H1 (cell line): ENCODE results near the gene IGSF5. TPM values are rescaled to one million over a fixed set of nuclear protein-coding genes. Genes with fewer than 3 reads are reported as not detected.

Source experiments
- CTCF ChIA-PET: fragments of 300-600 bp; sonication (Branson Sonifier 250); formaldehyde crosslinking; loops from one replicate; lab custom pipeline; 2021; ENCODE audit not compliant: partially characterized antibody; lab: Charles Lee
- POLR2A ChIA-PET: fragments of 300-600 bp; sonication (Branson Sonifier 250); formaldehyde crosslinking; loops from one replicate; lab custom pipeline; 2021; ENCODE audit warnings: inconsistent platforms; ENCODE audit not compliant: partially characterized antibody; lab: Charles Lee
- DNase-seq, 2 experiments: peaks; one replicate each; pipeline versions ENCODE4 v3.0.0 to v3.0.0-alpha.2; 2010 to 2022; ENCODE audit warnings: low spot score in 2 of 2, low read depth in 1 of 2, mixed read lengths in 1 of 2
- FAIRE-seq: peaks from 2 replicates; lab custom pipeline; 2011; peaks lifted over from hg19 to GRCh38; lab: Jason Lieb, UNC
- H2AFZ ChIP-seq: 2 replicates; pipeline ENCODE4 v1.8.1; 2012; ENCODE audit warnings: low read length, inconsistent platforms
- H2AK5ac ChIP-seq: 2 replicates; pipeline ENCODE4 v1.6.1; 2013; ENCODE audit warnings: low read depth, low read length
- H2BK120ac ChIP-seq: replicated peaks from 2 replicates; pipeline ENCODE3; 2013; ENCODE audit warnings: low read depth, low read length, inconsistent platforms
- H2BK12ac ChIP-seq: 2 replicates; pipeline ENCODE4 v1.6.1; 2013; ENCODE audit warnings: low read depth, low read length
- H2BK15ac ChIP-seq: 2 replicates; pipeline ENCODE4 v1.6.1; 2013; ENCODE audit warnings: low read length
- H2BK20ac ChIP-seq: 2 replicates; pipeline ENCODE4 v1.6.1; 2013; ENCODE audit warnings: low read length
- H2BK5ac ChIP-seq: 2 replicates; pipeline ENCODE4 v1.6.1; 2013; ENCODE audit warnings: low read depth, low read length
- H3K14ac ChIP-seq: 2 replicates; pipeline ENCODE4 v1.6.1; 2013; ENCODE audit warnings: inconsistent platforms; ENCODE audit not compliant: insufficient read length
- H3K18ac ChIP-seq: 2 replicates; pipeline ENCODE4 v1.6.1; 2013; ENCODE audit warnings: low read length; ENCODE audit errors: extremely low read depth
- H3K23ac ChIP-seq: 2 replicates; pipeline ENCODE4 v1.6.1; 2013; ENCODE audit warnings: inconsistent platforms; ENCODE audit not compliant: insufficient read length
- H3K23me2 ChIP-seq: 2 replicates; pipeline ENCODE4 v1.6.1; 2013; ENCODE audit warnings: low read depth, low read length
- H3K27ac ChIP-seq: 2 replicates; pipeline ENCODE4 v1.6.1; 2011; ENCODE audit warnings: low read depth, low read length, inconsistent platforms
- H3K27me3 ChIP-seq, 4 experiments: replicated peaks in 1 of 4; 1 replicate in 1 of 4; 2 replicates in 3 of 4; pipeline versions ENCODE4 v1.6.1 to v1.8.1; 2011 to 2013; ENCODE audit warnings: low read length in 3 of 4, mild to moderate bottlenecking in 3 of 4, inconsistent platforms in 2 of 4, mixed read lengths in 2 of 4, moderate library complexity in 1 of 4; ENCODE audit not compliant: control insufficient read depth in 3 of 4, insufficient read depth in 3 of 4; ENCODE audit errors: extremely low read depth in 1 of 4
- H3K36me3 ChIP-seq, 4 experiments: 2 replicates each; pipeline versions ENCODE4 v1.6.1 to v1.8.1; 2011 to 2013; ENCODE audit warnings: mild to moderate bottlenecking in 4 of 4, low read length in 3 of 4, moderate library complexity in 2 of 4, control low read depth in 1 of 4, inconsistent platforms in 1 of 4; ENCODE audit not compliant: insufficient read depth in 4 of 4, control insufficient read depth in 2 of 4
- H3K4ac ChIP-seq: replicated peaks from 2 replicates; pipeline ENCODE3; 2013; ENCODE audit warnings: low read length, low read depth, mixed read lengths, inconsistent platforms; ENCODE audit not compliant: insufficient read length
- H3K4me1 ChIP-seq, 4 experiments: replicated peaks in 1 of 4; 1 replicate in 1 of 4; 2 replicates in 3 of 4; pipeline versions ENCODE4 v1.6.1 to v1.8.1; 2011 to 2013; ENCODE audit warnings: low read length in 3 of 4, inconsistent platforms in 2 of 4, mixed read lengths in 1 of 4; ENCODE audit not compliant: insufficient read depth in 4 of 4, control insufficient read depth in 3 of 4
- H3K4me2 ChIP-seq, 2 experiments: 2 replicates each; pipeline versions ENCODE4 v1.6.1 to v1.8.1; 2011 to 2013; ENCODE audit warnings: low read depth in 2 of 2, low read length in 2 of 2, control low read depth in 1 of 2, inconsistent platforms in 1 of 2, mild to moderate bottlenecking in 1 of 2; ENCODE audit not compliant: insufficient read depth in 1 of 2
- H3K4me3 ChIP-seq, 4 experiments: fragments of 200-600, 300-600 bp in 1 of 4; sonication (generic), shearing (Covaris generic), sonication (Bioruptor Twin) in 1 of 4; 2 replicates each; pipeline versions ENCODE4 v1.5.1 to v1.8.1; 2011 to 2016; ENCODE audit warnings: low read length in 4 of 4, low read depth in 3 of 4, control low read depth in 2 of 4, inconsistent platforms in 2 of 4, mild to moderate bottlenecking in 2 of 4, mixed read lengths in 1 of 4, moderate library complexity in 1 of 4; ENCODE audit not compliant: insufficient read depth in 2 of 4; ENCODE audit errors: extremely low read depth in 1 of 4
- H3K56ac ChIP-seq: replicated peaks from 2 replicates; pipeline ENCODE3; 2013; ENCODE audit warnings: low read depth, mild to moderate bottlenecking, mixed read lengths, low read length, inconsistent platforms; ENCODE audit not compliant: insufficient read length
- H3K79me1 ChIP-seq: 2 replicates; pipeline ENCODE4 v1.6.1; 2013; ENCODE audit warnings: low read depth, low read length, control low read depth
- H3K79me2 ChIP-seq, 2 experiments: 2 replicates each; pipeline versions ENCODE4 v1.6.1 to v1.8.1; 2012 to 2013; ENCODE audit warnings: low read length in 2 of 2, mild to moderate bottlenecking in 2 of 2, inconsistent platforms in 1 of 2; ENCODE audit not compliant: insufficient read depth in 2 of 2, control insufficient read depth in 1 of 2
- H3K9ac ChIP-seq, 4 experiments: replicated peaks in 1 of 4; 1 replicate in 1 of 4; 2 replicates in 3 of 4; pipeline versions ENCODE4 v1.6.1 to v1.8.1; 2011 to 2013; ENCODE audit warnings: low read depth in 3 of 4, low read length in 3 of 4, control low read depth in 2 of 4, mild to moderate bottlenecking in 2 of 4, moderate library complexity in 2 of 4, inconsistent platforms in 1 of 4; ENCODE audit errors: extremely low read depth in 1 of 4
- H3K9me3 ChIP-seq, 2 experiments: 2 replicates each; pipeline versions ENCODE4 v1.6.1 to v1.8.1; 2012 to 2013; ENCODE audit warnings: mild to moderate bottlenecking in 2 of 2, moderate library complexity in 2 of 2, control low read depth in 1 of 2, inconsistent platforms in 1 of 2, low read depth in 1 of 2, low read length in 1 of 2, mixed read lengths in 1 of 2; ENCODE audit not compliant: insufficient read depth in 2 of 2
- H4K20me1 ChIP-seq, 2 experiments: replicated peaks in 1 of 2; 2 replicates each; pipeline versions ENCODE3 to v1.8.1; 2011 to 2013; ENCODE audit warnings: inconsistent platforms in 2 of 2, low read length in 2 of 2, mild to moderate bottlenecking in 1 of 2; ENCODE audit not compliant: insufficient read depth in 2 of 2, control insufficient read depth in 1 of 2
- H4K5ac ChIP-seq: 2 replicates; pipeline ENCODE4 v1.6.1; 2013; ENCODE audit warnings: low read length, low read depth, mixed read lengths, inconsistent platforms; ENCODE audit not compliant: insufficient read length
- H4K8ac ChIP-seq: 2 replicates; pipeline ENCODE4 v1.8.0; 2013; ENCODE audit warnings: mild to moderate bottlenecking, moderate library complexity, low read length, inconsistent platforms; ENCODE audit not compliant: insufficient read depth; ENCODE audit errors: extremely low read depth
- H4K91ac ChIP-seq: replicated peaks from 2 replicates; pipeline ENCODE3; 2013; ENCODE audit warnings: low read length, mixed read lengths, inconsistent platforms; ENCODE audit not compliant: insufficient read length
- EZH2 ChIP-seq: fragments of 200-600 bp; sonication (generic); IDR thresholded peaks from 2 replicates; pipeline ENCODE4 v1.7.1; 2012; ENCODE audit warnings: low read depth, mild to moderate bottlenecking, moderate library complexity, low read length, inconsistent platforms; ENCODE audit not compliant: severe bottlenecking
- JUN ChIP-seq: IDR thresholded peaks from 2 replicates; pipeline ENCODE4 v1.6.1; 2011; ENCODE audit warnings: low read depth, mild to moderate bottlenecking, improper control_type of control experiment, low read length
- POLR2AphosphoS5 ChIP-seq: IDR thresholded peaks from 2 replicates; pipeline ENCODE4 v1.6.1; 2011; ENCODE audit warnings: low read depth, low read length
- RBBP5 ChIP-seq: IDR thresholded peaks from 2 replicates; pipeline ENCODE4 v1.7.1; 2012; ENCODE audit warnings: low read depth, mild to moderate bottlenecking, inconsistent platforms, low read length, moderate library complexity, borderline replicate concordance
- SIN3A ChIP-seq, 2 experiments: IDR thresholded peaks in 1 of 2; conservative IDR thresholded peaks in 1 of 2; 2 replicates each; pipeline ENCODE4 v1.6.1; 2011 to 2012; ENCODE audit warnings: low read length in 2 of 2, improper control_type of control experiment in 1 of 2, low read depth in 1 of 2, mild to moderate bottlenecking in 1 of 2
- YY1 ChIP-seq: IDR thresholded peaks from 2 replicates; pipeline ENCODE4 v1.6.1; 2011; ENCODE audit warnings: low read depth, mild to moderate bottlenecking, low read length
- WGBS, 2 experiments: shearing (Covaris generic) in 1 of 2; methylation state at CpG; one replicate each; pipeline versions ENCODE4 v1.1.6 to v1.1.7; 2013 to 2015; ENCODE audit warnings: low lambda C conversion rate in 2 of 2, mixed read lengths in 2 of 2, inconsistent platforms in 1 of 2, low coverage in 1 of 2, missing lambda C conversion rate in 1 of 2; ENCODE audit not compliant: insufficient replicate concordance in 2 of 2, insufficient coverage in 1 of 2, insufficient read length in 1 of 2; ENCODE audit errors: extremely low coverage in 1 of 2, missing lambda C conversion rate in 1 of 2; 5-methylcytosine and 5-hydroxymethylcytosine counted together
- polyA plus RNA-seq, 7 experiments: library from polyadenylated mRNA; depleted of rRNA in 3 of 7; stranded (reverse) in 5 of 7; unstranded in 2 of 7; fragments of >200 nt in 5 of 7; fragments of 200-250 nt in 2 of 7; gene quantifications; 1 replicate in 5 of 7; 2 replicates in 1 of 7; 4 replicates in 1 of 7; pipeline versions ENCODE4 v1.2.1 to v1.2.3, GENCODE V29; 2011 to 2013; ENCODE audit warnings: missing spikeins in 2 of 7, mixed read lengths in 2 of 7
- total RNA-seq: library from RNA; stranded (reverse); fragmentation: NEBNext Ultra II Directional; extraction: Animal tissue kit (Norgen Biotek cat#: 25700); gene quantifications from 2 replicates; pipeline ENCODE4 v1.2.1, GENCODE V29; 2021
- TF ChIP-seq, protein P1 (sequence below): IDR thresholded peaks from 2 replicates; pipeline ENCODE4 v1.6.1; 2012; ENCODE audit warnings: inconsistent platforms

IGSF5 gene
- total and polyA plus RNA-seq, 2 of the 8 experiments (the other 6 are each of a cell fraction or from before 2014, with no cell fraction given): 4.4 to 5.4 TPM

DNA sequence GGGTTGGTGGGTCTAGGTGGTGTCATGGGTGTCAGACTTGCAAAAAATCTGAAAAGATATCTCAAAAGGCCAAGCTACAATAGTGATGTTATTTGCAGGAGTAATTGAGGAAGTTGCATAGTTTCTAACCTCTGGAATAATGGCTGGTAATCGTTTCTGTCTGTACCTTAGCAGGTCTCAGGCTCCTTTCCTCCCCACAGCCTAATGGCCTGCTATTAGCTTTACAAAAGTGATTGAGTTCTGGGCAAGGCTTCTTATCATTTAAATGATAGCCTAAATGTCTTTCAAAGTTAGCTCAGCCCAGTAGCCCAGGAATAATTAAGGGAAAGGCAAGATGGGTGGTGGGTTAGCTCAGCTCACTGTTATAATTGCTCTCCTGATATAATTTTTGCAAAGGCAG lies 37.7 kb upstream of the IGSF5 start:
- peak overlapping the region; percentile 26 to 52; a peak in 3 of 4 replicates for H3K4me2 ChIP-seq
- no peak overlapping the region for H3K4ac ChIP-seq
- H3K9me3 ChIP-seq: peaks cover 12 to 13% of the 10 kb centered on the region in 2 experiments
- peak overlapping the region; percentile 96; the same call in 1 of the 2 replicates for H3K18ac ChIP-seq
- 37% methylated on average over 1 of the region's 1 CpG; no CpG with 5 or more reads in 1 of the 2 experiments for WGBS, 2 experiments
- no peaks in the 10 kb centered on the region for H3K79me2 ChIP-seq
- peak overlapping the region; percentile 97; the same call in 1 of the 2 replicates for H2BK15ac ChIP-seq
- FAIRE-seq (peak; percentile 32), DNase-seq (peak in 1 of 2 experiments; percentile 17)
- no peak for TF ChIP-seq POLR2AphosphoS5
- no peak for TF ChIP-seq EZH2
- no peak for TF ChIP-seq JUN
- TF ChIP-seq RBBP5: no peak
- no peak for TF ChIP-seq YY1
- TF ChIP-seq, protein P1, sequence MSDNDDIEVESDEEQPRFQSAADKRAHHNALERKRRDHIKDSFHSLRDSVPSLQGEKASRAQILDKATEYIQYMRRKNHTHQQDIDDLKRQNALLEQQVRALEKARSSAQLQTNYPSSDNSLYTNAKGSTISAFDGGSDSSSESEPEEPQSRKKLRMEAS: no peak
- no peak for TF ChIP-seq SIN3A (conservative IDR thresholded peaks at IDR 0.05 in 1 of 2, IDR thresholded peaks at IDR 0.05 in 1 of 2; ENCODE audit: low read depth in 1 of 2, low read length in 2 of 2)
- H2BK12ac ChIP-seq: peak overlapping the region; percentile 97; the same call in 1 of the 2 replicates
- no peak overlapping the region for H2AFZ ChIP-seq
- H3K79me1 ChIP-seq: no peaks in the 10 kb centered on the region; the same call in 1 of the 2 replicates
- H4K8ac ChIP-seq: no peak overlapping the region
- H4K5ac ChIP-seq: no peak overlapping the region
- no peak overlapping the region for H3K56ac ChIP-seq
- H3K36me3 ChIP-seq: no peaks in the 10 kb centered on the region
- 0 out of 2 replicates have a peak overlapping the region, but pooled peaks have one; percentile 61 for H2AK5ac ChIP-seq
- H4K20me1 ChIP-seq: no peaks in the 10 kb centered on the region
- peak overlapping the region; percentile 69 for H4K91ac ChIP-seq
- ChIA-PET CTCF (interaction anchor here (1.0 to 3.0 kb wide), 8 partner anchors 9 to 203 kb away, joined by 4 to 13 read pairs (median 4); no protein-coding TSS in a partner anchor), POLR2A (interaction anchor here (1.4 kb wide), 1 partner anchor 189 kb away, joined by 3 read pairs; no protein-coding TSS in a partner anchor)
- peaks cover 3% of the 10 kb centered on the region; the same call in 1 of the 2 replicates for H3K23me2 ChIP-seq
- peak overlapping the region; percentile 100 for H2BK20ac ChIP-seq
- H3K27ac ChIP-seq: no peak overlapping the region; the same call in 1 of the 2 replicates
- H3K14ac ChIP-seq: no peak overlapping the region
- peak overlapping the region; percentile 95; the same call in 1 of the 2 replicates for H2BK5ac ChIP-seq
- peak overlapping the region; percentile 93 for H2BK120ac ChIP-seq
- no peaks in the 10 kb centered on the region for H3K27me3 ChIP-seq
- H3K9ac ChIP-seq: no peak overlapping the region
- H3K23ac ChIP-seq: no peak overlapping the region
- no peak overlapping the region; a peak in 1 of 8 replicates for H3K4me3 ChIP-seq
- peaks cover 3 to 12% (median 9%) of the 10 kb centered on the region in 4 experiments for H3K4me1 ChIP-seq
